ENCODE data around the gene NUP62.
"Not testable (repeated sequence)": the region's sequence is repeated elsewhere in the genome, so short reads cannot be mapped to it uniquely, and the experiment has no call there.

The NUP62 gene

DNA sequence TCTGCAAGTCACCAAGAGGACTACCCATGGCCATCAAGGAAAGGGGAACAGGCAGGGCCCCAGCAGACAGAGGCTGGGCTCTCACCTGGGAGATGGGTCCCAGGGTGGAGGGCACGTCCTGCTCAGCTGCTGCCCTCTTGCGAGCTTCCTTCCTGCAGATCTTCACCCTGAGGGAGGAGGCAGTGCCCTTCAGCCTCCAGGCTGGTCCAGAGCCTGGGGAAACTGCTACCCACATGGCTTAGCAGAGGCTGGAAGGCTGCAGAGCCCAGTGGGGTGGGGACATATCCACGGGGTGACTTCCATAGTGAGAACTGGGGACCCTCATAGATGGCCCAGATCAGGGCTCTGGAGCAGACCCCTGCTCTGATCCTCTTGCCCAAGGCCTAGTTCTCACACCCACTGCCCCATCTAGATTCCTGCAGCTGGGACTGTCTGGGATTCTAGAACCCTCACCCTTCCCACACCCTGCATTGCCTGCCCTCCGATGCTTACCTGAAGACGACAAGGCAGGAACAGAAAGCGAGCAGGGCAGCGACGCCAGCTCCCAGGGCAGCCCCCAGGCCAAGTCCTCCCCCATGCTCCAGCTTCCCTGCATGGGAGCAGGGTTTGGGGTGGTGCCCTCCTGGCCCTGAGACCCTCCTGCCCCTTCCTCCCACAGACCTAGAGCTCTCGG lies 22.6 kb upstream of the NUP62 start:
- no peak for FAIRE-seq

DNA sequence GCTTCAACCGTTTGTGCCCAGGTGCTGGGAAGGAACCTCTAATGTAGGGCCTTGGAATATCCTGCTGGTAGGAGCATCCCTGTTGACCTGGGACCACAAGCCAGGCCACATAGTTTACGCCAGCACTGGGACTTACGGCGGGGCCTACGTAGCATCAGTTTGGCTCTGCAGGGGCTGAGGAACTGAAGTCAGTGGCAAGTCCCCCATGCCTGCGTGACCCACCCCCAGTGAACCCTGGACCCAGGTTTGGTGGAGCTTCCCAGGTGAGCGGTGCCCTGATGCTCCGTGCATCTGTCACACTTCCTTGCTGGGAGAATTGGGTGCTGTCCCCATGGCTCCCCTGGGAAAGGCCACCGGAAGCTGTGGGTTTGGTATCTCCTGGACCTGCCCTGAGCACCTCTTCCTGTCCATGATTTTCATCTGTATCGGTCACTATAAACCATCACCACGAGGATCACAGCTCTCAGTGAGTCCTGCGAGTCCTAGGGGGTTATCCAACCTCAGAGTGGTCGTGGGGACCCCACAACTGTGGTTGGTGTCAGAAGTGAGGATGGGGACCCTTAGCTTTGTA lies 21.7 kb upstream of the NUP62 start:
- DNase-seq (ENCODE audit: low spot score) = no peak
- no peak for FAIRE-seq

More for the DNA sequence above, 22.6 kb upstream of the NUP62 start:
- no peak for DNase-seq (ENCODE audit: low spot score)

DNA sequence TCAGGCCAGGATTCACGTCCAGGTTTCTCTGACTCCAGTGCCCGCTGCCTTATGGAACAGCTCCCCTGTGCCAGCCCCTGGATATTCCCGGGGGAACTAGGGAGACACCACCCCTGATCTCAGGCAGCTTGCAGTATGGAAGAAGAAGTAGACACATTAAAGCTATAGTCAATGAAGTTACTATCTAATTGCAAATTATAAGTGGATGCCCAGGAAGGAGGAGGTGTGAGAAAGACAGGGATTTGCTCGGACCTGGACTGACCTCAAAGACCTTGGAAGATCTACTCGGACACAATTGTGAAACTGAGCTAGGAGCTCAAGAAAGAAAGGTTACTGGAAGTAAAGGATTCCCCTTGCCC lies 21.3 kb upstream of the NUP62 start:
- DNase-seq (ENCODE audit: low spot score) (no peak), FAIRE-seq (no peak)

DNA sequence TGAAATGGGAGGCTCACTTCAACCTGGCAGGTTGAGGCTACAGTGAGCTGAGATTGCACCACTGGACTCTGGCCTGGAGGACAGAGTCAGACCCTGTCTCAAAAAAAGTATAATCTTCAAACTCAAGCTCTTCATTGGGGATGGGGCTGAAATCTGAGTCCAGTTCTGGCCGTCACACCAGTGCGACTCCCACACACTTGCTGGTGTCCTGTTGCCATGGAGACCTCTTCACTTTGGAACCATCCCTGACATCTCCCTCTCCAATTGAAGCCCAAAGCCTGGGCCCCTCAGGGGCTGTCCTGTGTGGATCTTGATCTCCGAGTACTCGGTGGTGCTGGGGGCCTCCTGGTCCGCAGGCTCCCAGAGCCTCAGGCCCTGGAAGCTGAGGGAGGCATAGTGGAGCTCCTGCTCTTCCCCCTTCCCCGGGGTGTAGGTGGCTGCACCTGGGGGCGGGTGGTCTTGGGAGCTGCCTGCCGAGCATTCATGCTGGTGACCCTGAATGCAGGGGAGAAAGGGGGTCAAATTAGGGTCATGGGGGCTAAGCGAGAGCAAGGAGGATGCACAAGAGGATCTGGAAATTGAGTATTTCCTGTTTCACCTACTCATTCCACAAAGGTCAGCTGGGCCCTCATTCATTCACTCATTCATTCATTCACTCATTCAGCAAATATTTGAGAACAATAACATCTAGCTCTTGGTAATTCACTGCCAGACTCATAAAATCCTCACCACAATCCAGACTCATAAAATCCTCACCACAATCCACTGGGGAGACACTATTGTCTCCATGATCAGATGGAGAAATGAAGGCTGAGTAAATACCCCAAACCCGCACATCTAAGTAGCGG lies 20.7 kb upstream of the NUP62 start:
- DNase-seq (ENCODE audit: low spot score) = no peak
- no peak for FAIRE-seq

DNA sequence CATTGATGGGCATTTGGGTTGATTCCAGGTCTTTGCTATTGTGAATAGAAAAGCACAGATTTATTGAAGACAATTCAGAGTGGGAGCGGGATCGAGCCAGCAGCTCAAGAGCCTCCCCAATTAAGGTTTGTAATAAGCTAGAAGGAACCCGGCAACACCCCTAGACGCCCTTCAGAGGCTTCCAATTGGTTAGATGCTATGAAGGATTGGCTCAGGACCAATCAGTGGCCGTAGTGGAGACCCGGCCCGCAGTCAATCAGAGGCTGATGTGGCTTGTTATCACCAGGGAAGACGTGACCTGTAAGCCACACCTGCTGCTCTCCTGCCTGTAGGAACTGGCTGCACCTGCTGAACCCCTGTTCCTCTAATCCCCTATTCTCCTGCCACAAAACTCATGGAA lies 17.1 kb upstream of the NUP62 start:
- FAIRE-seq (no peak), DNase-seq (ENCODE audit: low spot score) (no peak)

DNA sequence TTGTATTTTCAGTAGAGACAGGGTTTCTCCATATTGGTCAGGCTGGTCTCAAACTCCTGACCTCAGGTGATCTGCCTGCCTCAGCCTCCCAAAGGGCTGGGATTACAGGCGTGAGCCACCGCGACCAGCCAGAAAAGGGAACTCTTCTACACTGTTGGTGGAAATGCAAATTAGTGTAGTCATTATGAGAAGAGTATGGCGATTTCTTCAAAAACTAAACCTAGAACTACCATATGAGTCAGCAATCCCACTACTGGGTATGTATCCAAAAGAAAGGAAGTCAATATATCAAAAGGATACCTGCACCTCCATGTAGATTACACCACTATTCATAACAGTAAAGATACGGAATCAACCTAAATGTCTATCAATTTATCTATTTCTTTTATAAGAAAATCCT lies 15.3 kb upstream of the NUP62 start:
- FAIRE-seq; DNase-seq (ENCODE audit: low spot score): not testable (repeated sequence)

DNA sequence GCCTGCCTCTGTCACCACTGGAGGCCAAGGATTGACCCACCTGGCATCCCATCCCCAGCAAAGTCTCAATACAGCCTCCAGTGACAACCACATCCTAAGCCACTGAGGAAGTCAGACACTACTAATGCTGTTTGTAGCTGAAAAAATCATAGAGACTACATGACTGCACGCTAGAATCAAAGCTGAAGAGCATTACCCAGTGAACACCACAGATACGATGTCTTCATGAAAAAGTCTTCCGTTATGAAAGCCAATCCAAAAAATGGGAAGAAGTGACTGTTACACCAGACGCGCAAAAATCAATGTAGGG lies 11.1 kb upstream of the NUP62 start:
- DNase-seq (ENCODE audit: low spot score) = no peak
- no peak for FAIRE-seq

DNA sequence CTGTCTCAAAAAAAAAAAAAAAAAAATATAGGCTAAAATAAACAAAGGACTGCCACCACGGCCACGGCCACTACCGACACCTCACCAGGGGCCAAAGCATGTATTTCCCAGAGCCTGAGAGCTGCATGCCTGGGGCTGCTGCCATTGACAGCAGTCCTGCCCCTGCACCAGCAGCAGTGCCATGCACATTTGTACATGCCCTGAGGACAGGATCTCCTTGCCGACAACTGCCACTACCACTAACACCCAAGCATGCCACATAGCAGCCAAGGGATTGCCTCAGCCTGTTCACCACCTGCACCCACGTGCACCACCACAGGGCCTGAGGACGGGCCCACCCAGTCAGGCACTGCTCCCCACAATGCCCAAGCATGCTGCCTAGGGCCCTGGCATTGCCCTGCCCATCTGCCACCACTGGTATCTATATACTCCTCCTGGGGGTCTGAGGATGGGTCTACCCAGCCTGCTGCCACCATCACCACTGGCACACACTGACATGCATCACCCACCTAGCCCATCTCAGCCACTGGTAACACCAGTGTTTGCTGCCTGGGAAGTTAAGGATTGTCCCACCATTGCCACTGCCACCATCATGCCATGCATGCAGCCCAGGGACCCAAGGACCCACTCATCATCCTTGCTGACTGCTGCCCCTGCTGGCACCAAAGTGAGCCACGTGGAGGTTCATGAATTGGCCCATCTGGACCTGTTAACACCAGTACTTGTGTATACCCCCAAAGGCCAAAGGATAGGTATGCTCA lies 10.6 kb upstream of the NUP62 start:
- no peak for FAIRE-seq

DNA sequence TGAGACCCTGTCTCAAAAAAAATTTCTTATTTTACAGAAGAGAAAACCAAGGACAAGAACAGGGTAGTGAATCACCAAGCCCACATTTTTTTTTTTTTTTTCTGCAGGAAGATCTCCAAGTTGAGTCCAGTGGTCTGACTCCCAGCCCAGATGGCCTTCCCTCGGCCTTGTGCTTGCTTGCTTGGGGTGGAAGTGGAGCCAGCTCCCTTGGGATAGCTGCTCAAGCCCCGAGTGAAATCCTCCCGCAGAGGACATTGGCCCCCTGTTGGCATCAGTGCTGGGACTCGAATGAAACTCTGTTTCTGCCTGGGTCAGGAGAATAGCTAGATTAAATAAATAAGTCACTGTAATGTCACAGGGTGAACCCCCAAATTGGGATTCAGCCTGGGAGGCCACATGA lies 9.4 kb upstream of the NUP62 start:
- DNase-seq (ENCODE audit: low spot score) (no peak), FAIRE-seq (no peak)

More for the DNA sequence above, 10.6 kb upstream of the NUP62 start:
- DNase-seq (ENCODE audit: low spot score) = no peak

DNA sequence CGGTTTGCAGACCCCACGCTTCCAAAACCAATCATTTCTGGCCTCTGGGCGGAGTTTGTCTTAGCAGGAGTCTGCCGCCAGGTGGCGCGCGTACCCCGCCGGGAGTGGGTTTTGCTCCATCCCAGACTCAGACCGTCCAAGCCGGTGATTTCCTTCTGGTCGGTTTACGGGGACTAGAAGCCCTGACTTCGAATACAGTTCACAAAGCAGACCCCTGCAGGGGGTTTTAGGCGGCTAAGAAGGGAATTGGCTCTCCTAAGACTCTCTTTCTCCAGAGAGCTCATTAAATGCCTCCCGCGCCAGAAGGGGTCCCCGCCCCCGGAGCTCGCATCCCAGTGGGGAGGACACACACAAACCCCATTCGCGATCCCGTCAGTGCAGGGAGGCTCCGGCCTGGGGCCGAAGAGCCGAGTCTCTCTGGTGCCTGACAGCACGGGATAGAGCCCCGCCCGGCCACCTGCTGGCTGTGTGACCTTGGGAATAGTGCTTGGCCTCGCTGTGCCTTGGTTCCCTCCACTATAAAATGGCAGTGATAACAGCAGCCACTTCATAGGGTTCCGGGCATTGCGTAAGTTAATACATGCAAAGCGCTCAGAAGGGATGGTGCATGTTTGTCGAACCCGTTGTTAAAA lies 8.6 kb upstream of the NUP62 start:
- FAIRE-seq = no peak
- DNase-seq (ENCODE audit: low spot score) = peak; percentile 26

DNA sequence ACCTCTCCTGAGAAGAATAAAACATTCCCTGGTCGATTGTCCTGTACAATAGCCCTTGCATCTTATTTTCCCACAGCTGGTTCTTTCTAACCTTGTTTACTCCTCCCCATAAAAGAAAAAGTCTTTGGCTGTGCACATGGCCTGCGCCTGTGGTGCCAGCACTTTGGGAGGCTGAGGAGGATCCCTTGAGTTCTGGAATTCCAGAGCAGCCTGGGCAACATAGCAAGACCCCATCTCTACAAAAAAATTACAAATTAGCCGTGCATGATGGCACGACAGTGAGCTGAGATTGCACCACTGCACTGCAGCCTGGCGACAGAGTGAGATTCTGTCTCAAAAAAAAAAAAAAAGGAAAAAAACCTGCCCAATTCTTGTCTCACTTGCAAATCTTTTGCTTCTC lies 7.2 kb upstream of the NUP62 start:
- FAIRE-seq (no peak), DNase-seq (ENCODE audit: low spot score) (no peak)

DNA sequence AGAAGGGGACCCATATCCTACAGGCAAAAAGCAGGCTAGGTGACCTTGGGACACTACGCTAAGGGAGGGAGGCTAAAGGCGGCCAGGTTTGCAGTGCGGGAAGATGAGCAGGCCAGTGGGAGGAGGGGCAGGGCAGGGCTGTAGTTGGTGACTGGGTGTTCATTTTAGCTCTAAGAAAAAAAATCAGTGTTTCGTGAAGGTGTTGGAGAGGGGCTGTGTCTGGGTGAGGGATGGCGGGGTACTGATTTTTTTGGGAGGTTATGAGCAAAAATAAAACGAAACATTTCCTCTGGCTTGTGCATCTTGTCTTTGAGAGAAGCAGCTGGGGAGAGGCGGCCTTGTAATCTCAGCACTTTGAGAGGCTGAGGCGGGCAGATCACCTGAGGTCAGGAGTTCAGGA lies 4.3 kb upstream of the NUP62 start:
- FAIRE-seq = no peak
- no peak for DNase-seq (ENCODE audit: low spot score)

DNA sequence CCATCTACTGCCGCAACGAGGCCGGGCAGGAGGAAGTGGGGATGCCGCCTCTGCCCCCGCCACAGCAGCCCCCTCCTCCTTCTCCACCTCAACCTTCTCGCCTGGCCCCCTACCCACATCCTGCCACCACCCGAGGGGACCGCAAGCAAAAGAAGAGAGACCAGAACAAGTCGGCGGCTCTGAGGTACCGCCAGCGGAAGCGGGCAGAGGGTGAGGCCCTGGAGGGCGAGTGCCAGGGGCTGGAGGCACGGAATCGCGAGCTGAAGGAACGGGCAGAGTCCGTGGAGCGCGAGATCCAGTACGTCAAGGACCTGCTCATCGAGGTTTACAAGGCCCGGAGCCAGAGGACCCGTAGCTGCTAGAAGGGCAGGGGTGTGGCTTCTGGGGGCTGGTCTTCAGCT lies 3.4 kb upstream of the NUP62 start:
- DNase-seq (ENCODE audit: low spot score) (no peak), FAIRE-seq (no peak)

DNA sequence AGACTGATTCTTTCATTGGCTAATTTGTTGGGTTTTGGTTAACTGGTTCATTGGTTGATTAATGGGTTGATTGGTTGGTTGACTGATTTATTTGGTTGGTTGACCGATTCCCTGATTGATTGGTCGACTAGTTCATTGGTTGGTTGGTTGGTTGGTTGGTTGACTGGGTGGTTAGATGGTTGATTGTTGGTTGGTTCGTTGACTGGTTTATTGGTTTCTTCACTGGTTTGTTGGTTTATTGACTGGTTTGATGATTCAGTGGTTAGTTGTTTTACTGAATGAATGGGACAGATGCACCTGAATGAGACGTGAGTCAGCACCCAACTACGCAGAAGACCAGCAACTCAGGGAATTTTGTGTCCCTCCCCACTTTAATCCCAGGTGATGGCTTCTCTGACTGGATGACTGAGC lies 2.7 kb upstream of the NUP62 start:
- DNase-seq (ENCODE audit: low spot score) = peak; percentile 67

DNA sequence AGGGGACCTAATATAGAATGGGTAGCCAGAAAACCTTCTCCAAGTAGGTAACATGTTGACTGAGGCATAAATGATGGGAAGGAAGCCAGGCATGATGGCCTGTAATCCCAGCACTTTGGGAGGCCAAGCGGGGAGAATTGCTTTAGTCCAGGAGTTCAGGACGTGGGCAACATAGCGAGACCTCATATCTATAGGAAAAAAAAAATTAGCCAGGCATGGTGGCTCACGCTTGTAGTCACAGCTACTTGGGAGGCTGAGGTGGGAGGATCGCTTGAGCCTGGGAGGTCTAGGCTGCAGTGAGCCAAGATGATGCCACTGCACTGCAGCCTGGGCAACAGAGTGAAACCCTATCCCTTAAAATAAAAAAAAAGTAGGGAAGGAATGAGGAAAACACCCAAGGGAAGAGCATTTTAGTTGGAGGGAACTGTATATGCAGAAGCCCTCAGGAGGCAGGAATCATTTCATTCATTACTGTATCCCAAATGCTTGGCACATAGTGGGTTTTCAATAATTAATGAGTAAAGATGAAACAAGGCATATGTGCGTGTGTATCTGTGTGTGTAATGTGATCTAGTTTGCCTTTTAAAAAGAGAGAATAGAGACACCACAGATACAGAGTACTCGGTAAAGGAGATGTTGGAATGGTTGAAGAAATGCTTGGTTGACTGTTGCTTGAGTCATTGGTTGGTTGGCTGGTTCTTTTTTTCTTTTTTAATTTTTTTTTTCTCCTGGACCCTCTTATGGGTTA lies 2.2 kb upstream of the NUP62 start:
- DNase-seq (ENCODE audit: low spot score) = no peak
- no peak for FAIRE-seq

More for the DNA sequence above, 2.7 kb upstream of the NUP62 start:
- peak; percentile 74 for FAIRE-seq

DNA sequence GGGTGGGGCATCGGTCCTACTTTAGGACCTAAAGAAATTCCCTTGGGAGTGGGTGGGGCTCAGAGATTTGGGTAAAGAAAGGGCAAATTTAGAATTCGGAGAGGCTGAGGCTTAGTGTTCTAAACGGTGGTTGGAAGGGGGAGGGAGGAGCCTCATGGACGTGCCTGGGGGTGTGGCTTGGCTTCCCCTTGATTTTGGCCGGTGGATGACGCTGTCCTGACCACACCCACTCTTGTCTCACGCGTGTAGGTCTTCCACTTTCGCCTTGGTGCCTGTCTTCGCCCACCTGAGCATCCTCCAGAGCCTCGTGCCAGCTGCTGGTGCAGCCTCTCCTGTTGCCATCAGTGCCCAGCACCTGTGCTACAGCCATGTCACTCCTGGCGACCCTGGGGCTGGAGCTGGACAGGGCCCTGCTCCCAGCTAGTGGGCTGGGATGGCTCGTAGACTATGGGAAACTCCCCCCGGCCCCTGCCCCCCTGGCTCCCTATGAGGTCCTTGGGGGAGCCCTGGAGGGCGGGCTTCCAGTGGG lies 1.2 kb upstream of the NUP62 start:
- FAIRE-seq (no peak), DNase-seq (ENCODE audit: low spot score) (no peak)

DNA sequence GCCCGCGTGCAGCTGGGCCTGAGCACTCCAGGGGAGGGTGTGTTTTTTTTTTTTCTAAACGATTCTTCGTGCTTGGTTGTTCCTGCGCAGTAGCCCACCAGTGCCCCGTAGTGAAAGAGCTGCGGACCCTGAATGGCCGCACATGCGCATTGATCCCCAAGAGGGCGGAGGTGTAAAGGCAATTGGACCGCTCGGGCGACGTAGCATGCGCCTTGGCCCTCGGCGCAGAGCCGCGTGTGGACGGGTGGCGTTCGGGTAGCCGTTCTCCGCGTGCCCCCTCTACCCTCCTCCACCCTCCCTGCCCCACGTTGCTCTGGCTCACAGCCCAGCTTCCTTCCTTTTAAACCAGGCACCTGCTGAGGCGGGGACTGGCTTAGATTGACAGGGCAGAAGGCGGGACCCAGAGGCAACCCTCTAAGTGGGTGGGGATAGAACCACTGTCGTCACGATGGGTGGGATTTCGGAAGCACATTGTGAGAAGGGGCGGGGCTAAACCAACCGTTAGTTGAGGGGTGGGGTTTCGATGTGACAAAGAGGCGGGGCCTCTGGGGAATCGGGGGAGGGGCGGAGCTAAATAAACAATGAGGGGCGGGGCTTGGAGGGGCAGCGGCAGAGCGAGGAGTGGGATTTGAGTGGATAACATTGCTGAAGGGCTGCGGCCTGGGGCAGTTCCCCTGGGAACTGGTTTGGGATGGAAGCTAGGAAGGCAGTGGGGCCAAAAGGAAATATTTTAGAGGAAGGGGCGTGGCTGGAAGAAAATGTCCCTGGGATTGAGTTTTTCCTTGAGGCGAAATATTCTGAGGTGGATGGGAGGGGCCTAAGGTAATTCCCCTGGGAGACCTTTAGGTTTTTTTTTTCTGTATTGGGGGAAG lies 543 bp upstream of the NUP62 start:
- FAIRE-seq (peak; percentile 26), DNase-seq (ENCODE audit: low spot score) (peak; percentile 91)

DNA sequence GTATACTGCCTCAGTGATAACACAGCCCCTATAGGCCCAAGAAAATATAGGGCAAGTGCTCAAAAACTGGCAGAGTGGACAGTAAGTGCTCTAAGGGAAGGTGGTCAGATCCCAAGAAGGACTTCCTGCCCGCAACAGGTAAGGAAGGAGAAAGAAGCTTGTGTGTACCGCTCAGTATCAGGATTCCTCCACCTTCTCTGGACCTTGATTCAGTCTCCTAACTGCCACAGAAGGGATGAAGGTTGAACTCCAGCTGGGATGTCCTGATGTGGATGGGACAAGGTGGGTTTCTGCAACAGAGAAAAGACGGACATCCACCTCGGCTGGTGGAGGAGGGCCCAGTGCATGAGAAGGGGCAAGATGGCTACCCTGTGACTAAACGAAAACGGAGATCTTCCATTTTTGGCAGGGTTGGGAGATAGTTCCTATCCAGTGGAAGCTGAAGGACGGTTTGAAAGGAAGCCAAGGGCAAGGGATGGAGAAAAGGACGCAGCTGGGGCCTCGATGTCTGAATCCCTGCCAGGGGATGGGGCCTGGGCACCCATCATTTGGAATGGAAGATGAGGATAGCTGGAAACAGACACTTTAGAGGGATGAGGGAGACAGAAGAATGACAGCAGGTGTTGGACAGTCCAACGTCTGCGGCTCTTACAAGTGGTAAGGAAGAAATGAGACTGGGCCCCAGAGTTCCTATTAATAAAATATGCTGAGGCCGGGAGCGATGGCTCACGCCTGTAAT lies 1.6 kb downstream of the NUP62 start:
- FAIRE-seq (no peak), DNase-seq (ENCODE audit: low spot score) (no peak)

DNA sequence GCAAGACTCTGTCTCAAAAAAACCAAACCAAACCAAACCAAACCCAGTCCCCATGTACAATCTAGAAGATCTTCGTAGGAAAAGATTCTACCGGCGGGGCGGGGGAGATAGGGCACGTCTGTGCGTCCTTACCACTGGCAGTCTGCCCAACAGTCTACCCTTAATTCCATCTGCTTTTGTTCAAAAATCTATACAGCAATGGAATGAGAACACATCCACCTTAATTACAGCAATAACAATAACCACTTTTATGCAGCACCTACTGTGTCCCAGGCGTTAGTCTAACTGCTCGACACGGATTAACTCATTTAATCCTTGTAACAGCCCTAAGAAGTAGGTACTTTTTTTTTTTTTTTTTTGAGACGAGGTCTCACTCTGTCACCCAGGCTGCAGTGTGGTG lies 2.8 kb downstream of the NUP62 start:
- FAIRE-seq (no peak), DNase-seq (ENCODE audit: low spot score) (no peak)

Measured in RCC 7860 (cell line).